NB4 (cell line): ENCODE data around the gene CTNNA3.

Experiments
- DNase-seq: peaks from one replicate; pipeline ENCODE4 v3.0.0; 2010; ENCODE audit warnings: low read depth
- H3K4me3 ChIP-seq: one replicate; pipeline ENCODE4 v1.5.1; 2011; ENCODE audit warnings: mild to moderate bottlenecking, low read depth, low read length, moderate library complexity
- CTCF ChIP-seq: IDR thresholded peaks from one replicate; pipeline ENCODE4 v1.5.1; 2012; ENCODE audit warnings: low read depth, low read length
- MAX ChIP-seq: IDR thresholded peaks from 2 replicates; pipeline ENCODE4 v1.6.1; 2011; ENCODE audit warnings: low read depth, low read length
- MYC ChIP-seq: IDR thresholded peaks from 2 replicates; pipeline ENCODE4 v1.6.1; 2011; ENCODE audit warnings: low read depth, low read length
- POLR2A ChIP-seq: IDR thresholded peaks from 2 replicates; pipeline ENCODE4 v1.6.1; 2011; ENCODE audit warnings: mild to moderate bottlenecking; ENCODE audit not compliant: insufficient read length; ENCODE audit errors: extremely low read depth

Gene CTNNA3

GRCh38 chr10:66777665-66778064 lies 918.3 kb downstream of the CTNNA3 start:
- DNase-seq, result no peak
- TF ChIP-seq POLR2A (no peak), MAX (no peak), CTCF (no peak), MYC (no peak)
- no peak overlapping the region for H3K4me3 ChIP-seq

- no peak for DNase-seq
- TF ChIP-seq POLR2A (no peak), MYC (no peak), MAX (no peak), CTCF (no peak)
- no peak overlapping the region for H3K4me3 ChIP-seq
Observed at GRCh38 chr10:66773472-66773817, 922.5 kb downstream of the CTNNA3 start.

- H3K4me3 ChIP-seq, result no peak overlapping the region
- TF ChIP-seq MAX, result no peak
- TF ChIP-seq CTCF, result no peak
- TF ChIP-seq MYC, result no peak
- no peak for TF ChIP-seq POLR2A
- no peak for DNase-seq
Observed at GRCh38 chr10:66772548-66773471, 923.2 kb downstream of the CTNNA3 start.

GRCh38 chr10:66767707-66768106 lies 928.3 kb downstream of the CTNNA3 start:
- DNase-seq, result no peak
- H3K4me3 ChIP-seq, result no peak overlapping the region
- no peak for TF ChIP-seq MAX
- no peak for TF ChIP-seq MYC
- TF ChIP-seq POLR2A, result no peak
- TF ChIP-seq CTCF, result no peak

- TF ChIP-seq CTCF, result no peak
- TF ChIP-seq POLR2A, result no peak
- no peak for DNase-seq
- H3K4me3 ChIP-seq, result no peak overlapping the region
Observed at GRCh38 chr10:66762218-66762729, 933.7 kb downstream of the CTNNA3 start.

- no peak for DNase-seq
- H3K4me3 ChIP-seq, result no peak overlapping the region
- TF ChIP-seq MAX (no peak), CTCF (no peak), POLR2A (no peak), MYC (no peak)
Observed at GRCh38 chr10:66760941-66761340, 935.1 kb downstream of the CTNNA3 start.
